ENCODE measurements around the gene CBY1.

DNA sequence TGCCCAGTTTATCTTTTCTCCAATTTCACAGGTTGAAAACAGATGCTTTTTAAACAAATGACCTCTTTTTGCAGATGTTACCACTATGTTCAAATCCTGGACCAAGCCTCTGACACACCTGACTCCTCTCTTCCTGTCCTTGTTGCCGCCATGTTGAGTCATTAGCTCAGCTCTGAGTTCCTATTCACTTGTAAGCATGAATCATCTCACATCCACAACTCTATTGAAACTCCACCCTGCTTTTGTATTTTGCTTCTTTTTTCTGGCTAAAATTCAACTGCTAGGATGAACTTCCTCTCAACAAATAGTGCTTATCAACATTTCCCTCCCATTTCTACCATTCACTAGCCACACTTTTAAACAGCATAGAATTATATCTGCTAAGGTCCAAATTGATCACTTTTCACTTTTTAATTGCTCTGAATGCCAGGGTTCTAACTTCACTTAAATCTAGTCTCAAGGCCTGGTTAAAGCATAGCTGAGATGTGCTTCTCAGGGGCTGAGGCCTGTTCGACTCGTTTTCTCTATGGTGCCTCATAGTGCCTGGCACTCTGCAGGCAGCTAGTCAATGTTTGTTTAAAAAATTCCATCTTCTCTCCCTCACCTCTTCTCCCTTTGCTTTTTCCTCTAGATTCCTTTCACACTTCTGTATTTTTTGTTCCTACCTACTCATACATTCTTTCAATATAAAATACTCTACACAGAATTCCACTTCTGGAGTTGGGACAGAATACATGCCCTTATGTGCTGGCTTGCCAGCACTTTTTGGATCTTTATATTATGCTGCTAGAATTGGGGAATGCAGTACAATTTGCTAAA is 40.4 kb downstream of the CBY1 start:
- TF ChIP-seq, protein P1, sequence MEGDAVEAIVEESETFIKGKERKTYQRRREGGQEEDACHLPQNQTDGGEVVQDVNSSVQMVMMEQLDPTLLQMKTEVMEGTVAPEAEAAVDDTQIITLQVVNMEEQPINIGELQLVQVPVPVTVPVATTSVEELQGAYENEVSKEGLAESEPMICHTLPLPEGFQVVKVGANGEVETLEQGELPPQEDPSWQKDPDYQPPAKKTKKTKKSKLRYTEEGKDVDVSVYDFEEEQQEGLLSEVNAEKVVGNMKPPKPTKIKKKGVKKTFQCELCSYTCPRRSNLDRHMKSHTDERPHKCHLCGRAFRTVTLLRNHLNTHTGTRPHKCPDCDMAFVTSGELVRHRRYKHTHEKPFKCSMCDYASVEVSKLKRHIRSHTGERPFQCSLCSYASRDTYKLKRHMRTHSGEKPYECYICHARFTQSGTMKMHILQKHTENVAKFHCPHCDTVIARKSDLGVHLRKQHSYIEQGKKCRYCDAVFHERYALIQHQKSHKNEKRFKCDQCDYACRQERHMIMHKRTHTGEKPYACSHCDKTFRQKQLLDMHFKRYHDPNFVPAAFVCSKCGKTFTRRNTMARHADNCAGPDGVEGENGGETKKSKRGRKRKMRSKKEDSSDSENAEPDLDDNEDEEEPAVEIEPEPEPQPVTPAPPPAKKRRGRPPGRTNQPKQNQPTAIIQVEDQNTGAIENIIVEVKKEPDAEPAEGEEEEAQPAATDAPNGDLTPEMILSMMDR (IDR thresholded peaks at IDR 0.05), result no peak
- no peak for TF ChIP-seq POLR2A (IDR thresholded peaks at IDR 0.05)
